HepG2 (cell line): Measurements from ENCODE around the gene SPNS1. TPM values are rescaled to one million over a fixed set of nuclear protein-coding genes. Genes with fewer than 3 reads are reported as not detected.

ENCODE experiments used
- FOXA1 ChIP-seq, 2 experiments: fragments of 450-650 bp in 1 of 2; sonication (generic) in 1 of 2; formaldehyde crosslinking in 1 of 2; IDR thresholded peaks; 2 replicates each; pipeline versions ENCODE4 v1.4.0 to v1.6.1; 2016 to 2020; ENCODE audit warnings: missing genetic modification reagents in 1 of 2
- FOXC1 ChIP-seq: sonication (generic); formaldehyde crosslinking; IDR thresholded peaks from 2 replicates; pipeline ENCODE4 v1.8.0; 2022; ENCODE audit warnings: mild to moderate bottlenecking, missing genetic modification reagents, borderline replicate concordance
- HOXA5 ChIP-seq: sonication (generic); formaldehyde crosslinking; IDR thresholded peaks from 2 replicates; pipeline ENCODE4 v1.4.0; 2020; ENCODE audit warnings: missing genetic modification reagents
- KLF15 ChIP-seq: sonication (generic); formaldehyde crosslinking; IDR thresholded peaks from 2 replicates; pipeline ENCODE4 v1.8.1; 2023; ENCODE audit warnings: borderline replicate concordance, mild to moderate bottlenecking, inconsistent platforms, missing genetic modification reagents, mixed read lengths
- POLR2AphosphoS5 ChIP-seq: IDR thresholded peaks from 2 replicates; pipeline ENCODE4 v1.6.1; 2012; ENCODE audit warnings: low read depth, low read length
- SP5 ChIP-seq: IDR thresholded peaks from 2 replicates; pipeline ENCODE4 v1.6.1; 2016; ENCODE audit warnings: low read depth, borderline replicate concordance
- SRF ChIP-seq: IDR thresholded peaks from 2 replicates; pipeline ENCODE4 v1.6.1; 2011; ENCODE audit warnings: mild to moderate bottlenecking, low read depth, low read length, moderate library complexity
- TRIM24 ChIP-seq: sonication (generic); formaldehyde crosslinking; IDR thresholded peaks from 2 replicates; pipeline ENCODE4 v1.8.0; 2022; ENCODE audit warnings: mild to moderate bottlenecking, missing genetic modification reagents
- ZNF383 ChIP-seq: sonication (generic); formaldehyde crosslinking; IDR thresholded peaks from 2 replicates; pipeline ENCODE4 v1.4.0; 2020; ENCODE audit warnings: missing genetic modification reagents, mild to moderate bottlenecking, borderline replicate concordance
- ZNF460 ChIP-seq: sonication (generic); formaldehyde crosslinking; IDR thresholded peaks from 2 replicates; pipeline ENCODE4 v1.5.1; 2020; ENCODE audit warnings: missing genetic modification reagents, mild to moderate bottlenecking, borderline replicate concordance
- ZNF557 ChIP-seq: sonication (generic); formaldehyde crosslinking; IDR thresholded peaks from 2 replicates; pipeline ENCODE4 v1.4.0; 2020; ENCODE audit warnings: missing genetic modification reagents
- ZNF883 ChIP-seq: sonication (generic); formaldehyde crosslinking; IDR thresholded peaks from 2 replicates; pipeline ENCODE4 v1.5.1; 2020; ENCODE audit warnings: mild to moderate bottlenecking, missing genetic modification reagents; ENCODE audit errors: not compliant biosample characterization
- polyA plus RNA-seq, 8 experiments: library from polyadenylated mRNA; depleted of rRNA in 3 of 8; stranded (reverse) in 7 of 8; unstranded in 1 of 8; fragments of >200 nt; fragmentation: Illumina TruSeq in 4 of 8; extraction: Trizol in 4 of 8; gene quantifications; 2 replicates each; pipeline versions ENCODE4 v1.2.1 to v1.2.3, GENCODE V29; 2011 to 2016; ENCODE audit warnings: low read depth in 4 of 8, missing spikeins in 1 of 8, mixed read lengths in 1 of 8; ENCODE audit not compliant: insufficient read depth in 1 of 8
- total RNA-seq, 5 experiments: library from RNA; depleted of rRNA; stranded (reverse); fragments of >200 nt; fragmentation: Illumina TruSeq; extraction: Trizol; gene quantifications; 2 replicates each; pipeline ENCODE4 v1.2.3, GENCODE V29; 2016; ENCODE audit warnings: low read depth in 1 of 5
- TF ChIP-seq, protein P1 (sequence below), 2 experiments: sonication (generic) in 1 of 2; formaldehyde crosslinking in 1 of 2; IDR thresholded peaks; 2 replicates each; pipeline versions ENCODE4 v1.6.1 to v1.9.0; 2014 to 2022; ENCODE audit warnings: antibody characterized with exemption in 1 of 2, borderline replicate concordance in 1 of 2, inconsistent platforms in 1 of 2, low read depth in 1 of 2, missing genetic modification reagents in 1 of 2
- TF ChIP-seq, protein P2 (sequence below): sonication (generic); formaldehyde crosslinking; IDR thresholded peaks from 2 replicates; pipeline ENCODE4 v1.4.0; 2020; ENCODE audit warnings: missing genetic modification reagents
- TF ChIP-seq, protein P3 (sequence below): sonication (generic); formaldehyde crosslinking; IDR thresholded peaks from 2 replicates; pipeline ENCODE4 v1.8.0; 2022; ENCODE audit warnings: mild to moderate bottlenecking, missing genetic modification reagents
- TF ChIP-seq, protein P4 (sequence below): IDR thresholded peaks from 2 replicates; pipeline ENCODE4 v1.6.1; 2012; ENCODE audit warnings: low read length, improper control_type of control experiment

Gene SPNS1
- total and polyA plus RNA-seq, 2 of the 13 experiments (the other 11 are each of a cell fraction or from before 2014, with no cell fraction given): 25.6 to 38.8 TPM

DNA sequence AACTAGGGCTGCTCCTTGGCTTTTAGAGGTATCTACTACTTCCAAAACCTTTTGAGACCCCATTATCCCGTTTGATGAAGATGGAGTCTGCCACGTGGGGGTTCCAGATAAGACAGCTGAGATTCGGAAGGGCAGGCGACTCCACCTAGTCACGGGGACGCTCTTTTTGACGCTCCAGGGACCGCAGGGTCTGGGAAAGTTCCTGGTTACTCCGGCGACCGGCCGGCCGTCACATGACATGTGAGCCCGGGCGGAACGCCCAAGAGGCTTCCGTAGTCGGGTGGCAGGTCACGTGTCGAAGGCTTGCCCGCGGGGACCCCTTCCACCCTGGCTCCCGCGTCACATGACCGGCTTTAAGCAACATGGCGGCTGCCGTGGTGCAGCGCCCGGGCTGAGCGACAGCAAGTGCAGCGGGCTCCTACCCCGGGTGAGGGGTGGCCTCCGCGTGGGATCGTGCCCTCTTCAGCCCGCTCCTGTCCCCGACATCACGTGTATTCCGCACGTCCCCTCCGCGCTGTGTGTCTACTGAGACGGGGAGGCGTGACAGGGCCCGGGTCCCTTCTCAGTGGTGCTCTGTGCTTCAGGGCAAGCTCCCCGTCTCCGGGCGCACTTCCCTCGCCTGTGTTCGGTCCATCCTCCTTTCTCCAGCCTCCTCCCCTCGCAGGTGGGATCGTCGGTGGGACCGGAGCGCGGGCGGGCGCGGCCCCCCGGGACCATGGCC is at the start of gene SPNS1 (continued):
- no peak for TF ChIP-seq FOXA1 (IDR thresholded peaks at IDR 0.05)
- TF ChIP-seq FOXA1 (CRISPR knock-in tag; IDR thresholded peaks at IDR 0.05): peak; percentile 57
- peak; percentile 81 for TF ChIP-seq POLR2AphosphoS5
- TF ChIP-seq ZNF557 (CRISPR knock-in tag): peak; percentile 96
- no peak for TF ChIP-seq ZNF460
- TF ChIP-seq SP5: no peak
- TF ChIP-seq SRF: 0 out of 2 replicates have a peak, but pooled peaks have one; percentile 41
- TF ChIP-seq TRIM24 (CRISPR knock-in tag): no peak
- TF ChIP-seq, protein P1, sequence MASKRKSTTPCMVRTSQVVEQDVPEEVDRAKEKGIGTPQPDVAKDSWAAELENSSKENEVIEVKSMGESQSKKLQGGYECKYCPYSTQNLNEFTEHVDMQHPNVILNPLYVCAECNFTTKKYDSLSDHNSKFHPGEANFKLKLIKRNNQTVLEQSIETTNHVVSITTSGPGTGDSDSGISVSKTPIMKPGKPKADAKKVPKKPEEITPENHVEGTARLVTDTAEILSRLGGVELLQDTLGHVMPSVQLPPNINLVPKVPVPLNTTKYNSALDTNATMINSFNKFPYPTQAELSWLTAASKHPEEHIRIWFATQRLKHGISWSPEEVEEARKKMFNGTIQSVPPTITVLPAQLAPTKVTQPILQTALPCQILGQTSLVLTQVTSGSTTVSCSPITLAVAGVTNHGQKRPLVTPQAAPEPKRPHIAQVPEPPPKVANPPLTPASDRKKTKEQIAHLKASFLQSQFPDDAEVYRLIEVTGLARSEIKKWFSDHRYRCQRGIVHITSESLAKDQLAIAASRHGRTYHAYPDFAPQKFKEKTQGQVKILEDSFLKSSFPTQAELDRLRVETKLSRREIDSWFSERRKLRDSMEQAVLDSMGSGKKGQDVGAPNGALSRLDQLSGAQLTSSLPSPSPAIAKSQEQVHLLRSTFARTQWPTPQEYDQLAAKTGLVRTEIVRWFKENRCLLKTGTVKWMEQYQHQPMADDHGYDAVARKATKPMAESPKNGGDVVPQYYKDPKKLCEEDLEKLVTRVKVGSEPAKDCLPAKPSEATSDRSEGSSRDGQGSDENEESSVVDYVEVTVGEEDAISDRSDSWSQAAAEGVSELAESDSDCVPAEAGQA (IDR thresholded peaks at IDR 0.05; ENCODE audit: low read depth): peak; percentile 87
- TF ChIP-seq, protein P1 (CRISPR knock-in tag; IDR thresholded peaks at IDR 0.05; ENCODE audit: borderline replicate concordance): peak; percentile 90; the same call in 1 of the 2 replicates
- peak; percentile 89 for TF ChIP-seq KLF15 (CRISPR knock-in tag)
- TF ChIP-seq, protein P2, sequence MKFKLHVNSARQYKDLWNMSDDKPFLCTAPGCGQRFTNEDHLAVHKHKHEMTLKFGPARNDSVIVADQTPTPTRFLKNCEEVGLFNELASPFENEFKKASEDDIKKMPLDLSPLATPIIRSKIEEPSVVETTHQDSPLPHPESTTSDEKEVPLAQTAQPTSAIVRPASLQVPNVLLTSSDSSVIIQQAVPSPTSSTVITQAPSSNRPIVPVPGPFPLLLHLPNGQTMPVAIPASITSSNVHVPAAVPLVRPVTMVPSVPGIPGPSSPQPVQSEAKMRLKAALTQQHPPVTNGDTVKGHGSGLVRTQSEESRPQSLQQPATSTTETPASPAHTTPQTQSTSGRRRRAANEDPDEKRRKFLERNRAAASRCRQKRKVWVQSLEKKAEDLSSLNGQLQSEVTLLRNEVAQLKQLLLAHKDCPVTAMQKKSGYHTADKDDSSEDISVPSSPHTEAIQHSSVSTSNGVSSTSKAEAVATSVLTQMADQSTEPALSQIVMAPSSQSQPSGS: peak; percentile 73
- TF ChIP-seq HOXA5: peak; percentile 97
- TF ChIP-seq FOXC1 (CRISPR knock-in tag): peak; percentile 93
- TF ChIP-seq, protein P3, sequence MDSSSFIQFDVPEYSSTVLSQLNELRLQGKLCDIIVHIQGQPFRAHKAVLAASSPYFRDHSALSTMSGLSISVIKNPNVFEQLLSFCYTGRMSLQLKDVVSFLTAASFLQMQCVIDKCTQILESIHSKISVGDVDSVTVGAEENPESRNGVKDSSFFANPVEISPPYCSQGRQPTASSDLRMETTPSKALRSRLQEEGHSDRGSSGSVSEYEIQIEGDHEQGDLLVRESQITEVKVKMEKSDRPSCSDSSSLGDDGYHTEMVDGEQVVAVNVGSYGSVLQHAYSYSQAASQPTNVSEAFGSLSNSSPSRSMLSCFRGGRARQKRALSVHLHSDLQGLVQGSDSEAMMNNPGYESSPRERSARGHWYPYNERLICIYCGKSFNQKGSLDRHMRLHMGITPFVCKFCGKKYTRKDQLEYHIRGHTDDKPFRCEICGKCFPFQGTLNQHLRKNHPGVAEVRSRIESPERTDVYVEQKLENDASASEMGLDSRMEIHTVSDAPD (CRISPR knock-in tag): no peak
- peak; percentile 72; the same call in 1 of the 2 replicates for TF ChIP-seq ZNF383 (CRISPR knock-in tag)
- TF ChIP-seq, protein P4, sequence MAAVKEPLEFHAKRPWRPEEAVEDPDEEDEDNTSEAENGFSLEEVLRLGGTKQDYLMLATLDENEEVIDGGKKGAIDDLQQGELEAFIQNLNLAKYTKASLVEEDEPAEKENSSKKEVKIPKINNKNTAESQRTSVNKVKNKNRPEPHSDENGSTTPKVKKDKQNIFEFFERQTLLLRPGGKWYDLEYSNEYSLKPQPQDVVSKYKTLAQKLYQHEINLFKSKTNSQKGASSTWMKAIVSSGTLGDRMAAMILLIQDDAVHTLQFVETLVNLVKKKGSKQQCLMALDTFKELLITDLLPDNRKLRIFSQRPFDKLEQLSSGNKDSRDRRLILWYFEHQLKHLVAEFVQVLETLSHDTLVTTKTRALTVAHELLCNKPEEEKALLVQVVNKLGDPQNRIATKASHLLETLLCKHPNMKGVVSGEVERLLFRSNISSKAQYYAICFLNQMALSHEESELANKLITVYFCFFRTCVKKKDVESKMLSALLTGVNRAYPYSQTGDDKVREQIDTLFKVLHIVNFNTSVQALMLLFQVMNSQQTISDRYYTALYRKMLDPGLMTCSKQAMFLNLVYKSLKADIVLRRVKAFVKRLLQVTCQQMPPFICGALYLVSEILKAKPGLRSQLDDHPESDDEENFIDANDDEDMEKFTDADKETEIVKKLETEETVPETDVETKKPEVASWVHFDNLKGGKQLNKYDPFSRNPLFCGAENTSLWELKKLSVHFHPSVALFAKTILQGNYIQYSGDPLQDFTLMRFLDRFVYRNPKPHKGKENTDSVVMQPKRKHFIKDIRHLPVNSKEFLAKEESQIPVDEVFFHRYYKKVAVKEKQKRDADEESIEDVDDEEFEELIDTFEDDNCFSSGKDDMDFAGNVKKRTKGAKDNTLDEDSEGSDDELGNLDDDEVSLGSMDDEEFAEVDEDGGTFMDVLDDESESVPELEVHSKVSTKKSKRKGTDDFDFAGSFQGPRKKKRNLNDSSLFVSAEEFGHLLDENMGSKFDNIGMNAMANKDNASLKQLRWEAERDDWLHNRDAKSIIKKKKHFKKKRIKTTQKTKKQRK: no peak
- TF ChIP-seq ZNF883 (CRISPR knock-in tag): peak; percentile 91
